Measurements from ENCODE around the gene CAMK1D.
A peak's percentile ranks its signal among the peaks of the same experiment; 100 is the strongest.
"Not testable (repeated sequence)": the region's sequence is repeated elsewhere in the genome, so short reads cannot be mapped to it uniquely, and the experiment has no call there.

Gene CAMK1D

DNA sequence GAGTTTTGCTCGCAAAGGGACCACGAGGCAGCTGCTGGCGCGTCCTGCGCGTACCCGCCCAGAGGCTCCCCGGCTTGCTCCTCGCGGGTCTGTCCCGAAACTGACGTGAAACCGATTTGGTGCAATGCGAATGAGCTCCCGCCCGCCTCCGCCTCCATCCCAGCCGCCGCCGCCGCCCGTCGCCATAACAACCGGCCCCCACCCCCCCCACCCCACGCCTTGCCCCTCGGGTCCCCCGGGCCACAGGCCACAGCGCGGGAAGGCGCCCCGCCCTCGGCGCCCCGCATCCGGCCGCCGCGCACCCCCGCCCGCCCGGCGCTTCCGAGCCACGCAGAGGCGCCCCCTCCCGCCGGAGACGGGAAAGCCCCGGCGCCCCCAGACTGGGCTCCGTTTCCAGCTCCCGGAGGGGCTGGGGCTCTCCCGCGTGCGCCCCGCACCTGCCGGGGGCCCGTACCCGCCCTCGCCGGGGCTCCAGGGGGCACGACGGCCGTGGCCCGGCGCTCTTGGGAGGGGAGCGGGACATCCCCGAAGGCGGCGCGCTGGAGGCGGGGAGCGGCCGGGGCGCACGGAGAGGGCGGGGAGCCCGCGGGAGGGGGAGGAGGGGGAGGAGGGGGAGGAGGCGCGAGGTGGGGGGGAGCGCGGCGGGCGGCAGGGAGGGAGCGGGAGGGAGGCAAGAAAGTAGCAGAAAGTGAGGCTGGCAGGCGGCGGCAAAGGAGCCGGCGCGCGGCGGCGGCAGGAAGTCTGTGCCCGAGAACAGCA, at the start of gene CAMK1D:
TSS of gene CAMK1D (plus strand) at position 678 of the 759 bp plus-strand sequence.
- peak; percentile 50; the same call in 1 of the 2 replicates for TF ChIP-seq POLR2A (IDR thresholded peaks at IDR 0.05; ENCODE audit: low read depth, low read length)
- DNase-seq (ENCODE audit: insufficient read length, low spot score) = peak; percentile 64
- no peak for FAIRE-seq

- FAIRE-seq; DNase-seq (ENCODE audit: insufficient read length, low spot score): not testable (repeated sequence)
These were observed 48.3 kb upstream of the CAMK1D start for GRCh38 chr10:12301036-12301435.

DNA sequence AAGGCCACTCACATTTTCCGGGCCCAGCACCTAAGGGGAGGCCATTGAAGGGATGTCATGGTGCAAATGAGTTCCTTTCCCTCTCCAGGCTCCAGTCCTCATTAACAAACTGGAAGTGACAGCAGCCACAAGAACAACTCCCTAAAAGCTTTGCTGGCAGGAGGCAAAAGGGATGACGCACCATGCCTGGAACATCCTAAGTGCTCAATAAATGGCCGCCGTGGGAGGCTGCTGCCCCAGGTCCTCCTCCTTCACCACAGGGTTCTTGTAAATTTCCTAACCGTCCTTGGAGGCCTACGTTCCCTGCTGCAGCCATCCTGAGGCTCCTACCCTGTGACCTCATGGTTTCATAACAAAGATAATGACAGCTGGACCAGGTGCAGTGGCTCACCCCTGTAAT, 41.3 kb upstream of the CAMK1D start:
- DNase-seq (ENCODE audit: insufficient read length, low spot score) = no peak
- no peak for FAIRE-seq
- no peak for TF ChIP-seq POLR2A (IDR thresholded peaks at IDR 0.05; ENCODE audit: low read depth, low read length)

DNA sequence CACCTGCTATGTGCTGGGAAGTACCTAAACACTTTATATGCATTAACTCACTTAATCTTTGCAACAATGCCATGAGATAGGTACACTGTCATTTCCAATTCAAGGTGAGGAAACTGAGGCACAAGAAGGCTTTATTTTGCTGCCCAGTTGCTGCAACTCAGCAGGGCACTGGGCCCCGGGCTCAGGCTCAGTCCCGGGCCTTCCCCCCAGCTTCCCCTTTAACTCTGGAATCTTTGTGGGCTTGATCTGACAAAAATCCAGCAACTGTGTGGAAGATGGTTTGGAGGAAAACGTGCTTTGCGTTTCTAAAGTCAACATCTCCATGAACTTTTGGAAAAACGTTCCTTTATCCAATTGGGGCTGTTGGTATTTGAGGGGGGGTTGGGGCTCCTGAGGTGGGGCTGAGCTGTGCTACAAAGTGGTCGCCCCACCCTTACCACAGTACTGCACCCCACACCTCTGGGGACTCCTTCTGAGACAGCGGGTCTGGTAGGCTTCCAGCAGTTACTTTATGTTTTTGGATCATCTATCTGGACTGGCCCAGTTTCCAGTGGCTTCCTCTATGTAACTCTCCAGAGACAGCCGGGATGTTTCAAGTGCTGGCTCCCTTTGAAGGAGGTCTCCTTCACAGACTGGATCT, 40.5 kb upstream of the CAMK1D start:
- FAIRE-seq (no peak), DNase-seq (ENCODE audit: insufficient read length, low spot score) (no peak)
- no peak for TF ChIP-seq POLR2A (IDR thresholded peaks at IDR 0.05; ENCODE audit: low read depth, low read length)

DNA sequence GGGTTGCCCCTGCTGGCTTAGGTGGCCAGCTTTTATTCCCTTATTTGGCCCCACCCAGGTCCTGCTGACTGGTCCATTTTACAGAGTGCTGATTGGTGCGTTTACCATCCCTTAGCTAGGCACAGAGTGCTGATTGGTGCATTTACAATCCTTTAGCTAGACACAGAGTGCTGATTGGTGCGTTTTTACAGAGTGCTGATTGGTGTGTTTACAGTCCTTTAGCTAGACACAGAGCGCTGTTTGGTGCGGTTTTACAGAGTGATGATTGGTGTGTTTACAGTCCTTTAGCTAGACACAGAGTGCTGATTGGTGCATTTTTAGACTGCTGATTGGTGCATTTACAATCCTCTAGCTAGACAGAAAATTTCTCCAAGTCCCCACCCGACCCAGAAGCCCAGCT, 39.6 kb upstream of the CAMK1D start:
- not testable (repeated sequence) for DNase-seq (ENCODE audit: insufficient read length, low spot score); FAIRE-seq

GRCh38 chr10:12314836-12315235, 34.5 kb upstream of the CAMK1D start:
- TF ChIP-seq POLR2A (IDR thresholded peaks at IDR 0.05; ENCODE audit: low read depth, low read length) = no peak
- FAIRE-seq (no peak), DNase-seq (ENCODE audit: insufficient read length, low spot score) (no peak)

DNA sequence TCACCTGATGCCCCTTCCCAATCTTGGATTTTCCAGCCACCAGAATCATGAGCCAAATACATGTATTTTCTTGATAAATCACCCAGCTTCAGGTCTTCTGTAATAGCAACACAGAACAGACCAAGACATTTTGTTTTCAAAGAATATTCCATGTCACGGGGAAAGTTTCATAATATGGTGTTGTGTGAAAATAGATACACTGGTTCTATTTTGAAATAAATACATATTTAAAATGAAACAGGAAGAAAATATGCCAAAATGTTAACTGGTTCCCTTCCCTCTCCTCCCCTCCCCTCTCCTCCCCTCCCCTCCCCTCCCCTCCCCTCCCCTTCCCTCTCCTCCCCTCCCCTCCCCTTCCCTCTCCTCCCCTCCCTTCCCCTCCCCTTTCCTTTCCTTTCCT, 30.3 kb upstream of the CAMK1D start:
- DNase-seq (ENCODE audit: insufficient read length, low spot score) (no peak), FAIRE-seq (no peak)
- no peak for TF ChIP-seq POLR2A (IDR thresholded peaks at IDR 0.05; ENCODE audit: low read depth, low read length)

DNA sequence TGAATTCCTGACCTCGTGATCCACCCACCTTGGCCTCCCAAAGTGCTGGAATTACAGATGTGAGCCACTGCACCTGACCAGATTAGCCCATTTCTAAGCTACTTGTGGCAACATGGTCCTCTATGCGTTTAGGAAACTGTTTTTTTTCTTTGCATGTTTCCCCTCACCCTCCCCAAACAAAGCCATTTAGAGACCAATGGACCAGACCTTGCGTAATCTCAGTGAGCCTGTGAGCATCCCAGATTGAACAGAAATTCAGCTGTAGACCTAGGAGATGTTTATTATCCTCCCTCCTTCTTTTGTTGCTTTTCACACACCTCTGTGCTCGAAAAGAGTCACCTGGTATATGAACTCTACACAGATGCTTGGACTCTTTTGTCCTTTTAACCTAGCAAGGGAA, 28.5 kb upstream of the CAMK1D start:
- no peak for FAIRE-seq
- TF ChIP-seq POLR2A (IDR thresholded peaks at IDR 0.05; ENCODE audit: low read depth, low read length) = no peak
- no peak for DNase-seq (ENCODE audit: insufficient read length, low spot score)

GRCh38 chr10:12321641-12322040, 27.7 kb upstream of the CAMK1D start:
- DNase-seq (ENCODE audit: insufficient read length, low spot score) = no peak
- FAIRE-seq = no peak
- TF ChIP-seq POLR2A (IDR thresholded peaks at IDR 0.05; ENCODE audit: low read depth, low read length) = no peak

GRCh38 chr10:12322583-12323131, 26.7 kb upstream of the CAMK1D start:
- DNase-seq (ENCODE audit: insufficient read length, low spot score) (no peak), FAIRE-seq (no peak)

DNA sequence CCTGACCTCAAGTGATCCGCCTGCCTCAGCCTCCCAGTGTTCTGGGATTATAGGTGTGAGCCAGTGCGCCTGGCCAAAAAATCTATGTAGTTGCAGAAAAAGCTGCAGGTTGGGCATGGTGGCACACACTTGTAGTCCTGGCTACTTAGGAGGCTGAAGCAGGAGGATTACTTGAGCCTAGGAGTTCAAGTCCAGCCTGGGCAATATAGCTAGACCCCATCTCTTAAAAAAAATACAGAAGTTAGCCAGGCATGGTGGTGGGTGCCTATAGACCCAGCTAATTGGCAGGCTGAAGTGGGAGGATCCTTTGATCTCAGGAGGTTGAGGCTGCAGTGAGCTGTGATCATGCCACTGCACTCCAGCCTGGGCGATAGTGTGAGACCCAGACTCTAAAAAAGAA, 24.8 kb upstream of the CAMK1D start:
- no peak for TF ChIP-seq POLR2A (IDR thresholded peaks at IDR 0.05; ENCODE audit: low read depth, low read length)
- no peak for DNase-seq (ENCODE audit: insufficient read length, low spot score)
- no peak for FAIRE-seq

More at GRCh38 chr10:12322583-12323131, 26.7 kb upstream of the CAMK1D start:
- TF ChIP-seq POLR2A (IDR thresholded peaks at IDR 0.05; ENCODE audit: low read depth, low read length) = no peak

- TF ChIP-seq POLR2A (IDR thresholded peaks at IDR 0.05; ENCODE audit: low read depth, low read length) = no peak
- FAIRE-seq = no peak
- DNase-seq (ENCODE audit: insufficient read length, low spot score) = no peak
These were observed 22.3 kb upstream of the CAMK1D start for GRCh38 chr10:12327074-12327473.

- no peak for TF ChIP-seq POLR2A (IDR thresholded peaks at IDR 0.05; ENCODE audit: low read depth, low read length)
- DNase-seq (ENCODE audit: insufficient read length, low spot score) (no peak), FAIRE-seq (no peak)
These were observed 21.9 kb upstream of the CAMK1D start for GRCh38 chr10:12327476-12327875.

DNA sequence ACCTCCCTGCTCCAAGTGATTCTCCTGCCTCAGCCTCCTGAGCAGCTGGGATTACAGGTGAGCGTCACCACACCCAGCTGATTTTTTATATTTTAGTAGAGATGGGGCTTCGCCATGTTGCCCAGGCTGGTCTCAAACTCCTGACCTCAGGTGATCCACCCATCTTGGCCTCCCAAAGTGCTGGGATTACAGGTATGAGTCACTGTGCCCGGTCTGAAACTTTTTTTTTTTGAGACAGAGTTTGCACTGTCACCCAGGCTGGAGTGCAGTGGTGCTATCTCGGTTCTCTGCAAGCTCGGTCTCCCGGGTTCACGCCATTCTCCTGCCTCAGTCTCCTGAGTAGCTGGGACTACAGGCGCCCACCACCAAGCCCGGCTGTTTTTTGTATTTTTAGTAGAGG, 21.0 kb upstream of the CAMK1D start:
- not testable (repeated sequence) for FAIRE-seq

More for the DNA sequence above, 21.0 kb upstream of the CAMK1D start:
- DNase-seq (ENCODE audit: insufficient read length, low spot score) = not testable (repeated sequence)

All from H54 (cell line).